Caco-2 (cell line): Measurements from ENCODE around the gene PNRC2. TPM values are rescaled to one million over a fixed set of nuclear protein-coding genes. Genes with fewer than 3 reads are reported as not detected.

Source experiments
- BruUV-seq: library from RNA; stranded (reverse); fragments of 400-500 nt; replicated peaks from 2 replicates; lab custom pipeline; 2021; lab: Mats Ljungman, UMichigan
- CTCF ChIA-PET: fragments of 300-600 bp; sonication (Branson Sonifier 250); formaldehyde crosslinking; loops from one replicate; lab custom pipeline; 2022; ENCODE audit warnings: antibody characterized with exemption; lab: Charles Lee
- POLR2A ChIA-PET: fragments of 300-600 bp; sonication (Branson Sonifier 250); formaldehyde crosslinking; loops from one replicate; lab custom pipeline; 2022; ENCODE audit warnings: antibody characterized with exemption; lab: Charles Lee
- DNase-seq, 2 experiments: peaks; one replicate each; pipeline versions ENCODE4 v3.0.0 to v3.0.0-alpha.2; 2020 to 2022
- H3K27me3 ChIP-seq: replicated peaks from 2 replicates; pipeline ENCODE4 v1.6.0; 2011; ENCODE audit warnings: low read length; ENCODE audit not compliant: control insufficient read depth, insufficient read depth
- H3K36me3 ChIP-seq: 2 replicates; pipeline ENCODE4 v1.5.1; 2011; ENCODE audit warnings: low read length; ENCODE audit not compliant: control insufficient read depth, insufficient read depth
- H3K4me1 ChIP-seq: fragments of 250-450 bp; sonication (Bioruptor Pico); 2 replicates; pipeline ENCODE4 v1.5.1; 2020; ENCODE audit warnings: mild to moderate bottlenecking
- H3K4me3 ChIP-seq: 2 replicates; pipeline ENCODE4 v1.5.1; 2011; ENCODE audit warnings: low read depth, mild to moderate bottlenecking, control low read depth, low read length
- H3K9me3 ChIP-seq: fragments of 250-450 bp; sonication (Bioruptor Pico); 2 replicates; pipeline ENCODE4 v1.5.1; 2020; ENCODE audit warnings: mild to moderate bottlenecking, moderate library complexity
- H3K27ac Mint-ChIP-seq: one replicate; pipeline ENCODE4 v1.8.0; 2022; ENCODE audit warnings: mixed read lengths; ENCODE audit not compliant: unreplicated experiment
- H3K27me3 Mint-ChIP-seq: one replicate; pipeline ENCODE4 v1.8.0; 2022; ENCODE audit warnings: mixed read lengths; ENCODE audit not compliant: insufficient read depth, unreplicated experiment
- H3K36me3 Mint-ChIP-seq: one replicate; pipeline ENCODE4 v1.8.0; 2022; ENCODE audit warnings: mild to moderate bottlenecking, mixed read lengths; ENCODE audit not compliant: insufficient read depth, unreplicated experiment
- H3K4me1 Mint-ChIP-seq: one replicate; pipeline ENCODE4 v1.8.0; 2022; ENCODE audit warnings: low read depth, mixed read lengths; ENCODE audit not compliant: unreplicated experiment
- H3K4me3 Mint-ChIP-seq: one replicate; pipeline ENCODE4 v1.8.0; 2022; ENCODE audit warnings: mild to moderate bottlenecking, moderate library complexity, mixed read lengths; ENCODE audit not compliant: unreplicated experiment
- H3K9me3 Mint-ChIP-seq: one replicate; pipeline ENCODE4 v1.8.0; 2022; ENCODE audit warnings: mixed read lengths; ENCODE audit not compliant: unreplicated experiment
- CTCF ChIP-seq, 2 experiments: fragments of 200-600 bp in 1 of 2; IDR thresholded peaks; 1 replicate in 1 of 2; 2 replicates in 1 of 2; pipeline versions ENCODE4 v1.5.1 to v1.8.0; 2011 to 2022; ENCODE audit warnings: antibody characterized with exemption in 1 of 2, control low read depth in 1 of 2, inconsistent platforms in 1 of 2, low read depth in 1 of 2, low read length in 1 of 2, mild to moderate bottlenecking in 1 of 2, moderate library complexity in 1 of 2; ENCODE audit not compliant: insufficient read depth in 1 of 2, severe bottlenecking in 1 of 2, unreplicated experiment in 1 of 2
- intact Hi-C: fragments of 100-400 bp; cut with micrococcal nuclease; formaldehyde crosslinking; loops from one replicate; pipeline ENCODE4 v1.10.0; 2022; ENCODE audit not compliant: unreplicated experiment
- total RNA-seq: library from RNA; stranded (reverse); gene quantifications from 2 replicates; pipeline ENCODE4 v1.2.3, GENCODE V29; 2022

PNRC2 gene
- total RNA-seq, 1 experiment from 2014 or later: 89.8 TPM

DNA sequence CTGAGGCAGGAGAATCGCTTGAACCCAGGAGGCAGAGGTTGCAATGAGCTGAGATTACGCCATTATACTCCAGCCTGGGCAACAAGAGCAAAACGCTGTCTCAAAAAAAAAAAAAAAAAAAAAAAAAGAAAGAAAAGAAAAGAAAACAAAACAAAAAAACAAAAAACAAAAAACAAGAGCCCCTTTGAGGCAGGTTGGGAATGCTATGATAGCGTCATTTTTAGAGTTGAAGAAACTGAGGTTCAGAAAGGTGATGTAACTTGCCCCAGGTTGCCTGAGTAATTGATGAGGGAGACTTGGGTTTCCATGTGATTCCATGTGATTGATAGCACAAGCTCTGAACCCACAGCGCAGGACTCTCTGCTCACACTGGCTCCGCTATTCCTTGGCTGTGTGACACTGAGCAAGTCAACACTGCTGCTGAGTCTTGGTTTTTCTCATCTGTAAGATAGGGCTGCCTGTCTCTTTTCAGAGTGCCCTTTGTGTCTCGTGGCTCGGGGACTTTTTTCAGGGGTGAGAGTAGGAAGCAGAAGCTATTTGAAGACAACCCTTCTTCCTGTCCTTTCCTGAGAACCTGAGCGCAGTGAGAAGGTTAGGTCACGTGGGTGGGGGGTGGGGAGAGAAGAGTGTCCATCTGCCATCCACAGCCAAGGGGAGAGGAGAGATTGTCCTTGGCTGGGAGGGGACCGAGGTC, 48.9 kb upstream of the PNRC2 start:
- no peaks in the 10 kb centered on the region for H3K36me3 ChIP-seq
- H3K27me3 ChIP-seq: no peaks in the 10 kb centered on the region
- Mint-ChIP-seq H3K27ac (no peak overlapping the region), H3K9me3 (no peaks in the 10 kb centered on the region), H3K36me3 (no peaks in the 10 kb centered on the region), H3K4me1 (no peaks in the 10 kb centered on the region), H3K4me3 (no peak overlapping the region), H3K27me3 (no peaks in the 10 kb centered on the region)
- ChIA-PET CTCF (no interaction called here), POLR2A (interaction anchor here (0.6 kb wide), 1 partner anchor 14 kb away, joined by 3 read pairs; no protein-coding TSS in a partner anchor)
- no peak for TF ChIP-seq CTCF (IDR thresholded peaks at IDR 0.05; ENCODE audit: insufficient read depth in 1 of 2, low read depth in 1 of 2, low read length in 1 of 2, severe bottlenecking in 1 of 2, unreplicated experiment in 1 of 2)
- intact Hi-C loops: no loop called here
- H3K4me1 ChIP-seq: no peaks in the 10 kb centered on the region
- no peak for DNase-seq
- H3K9me3 ChIP-seq: no peaks in the 10 kb centered on the region
- no peak overlapping the region for H3K4me3 ChIP-seq
- no TSS peak for BruUV-seq

DNA sequence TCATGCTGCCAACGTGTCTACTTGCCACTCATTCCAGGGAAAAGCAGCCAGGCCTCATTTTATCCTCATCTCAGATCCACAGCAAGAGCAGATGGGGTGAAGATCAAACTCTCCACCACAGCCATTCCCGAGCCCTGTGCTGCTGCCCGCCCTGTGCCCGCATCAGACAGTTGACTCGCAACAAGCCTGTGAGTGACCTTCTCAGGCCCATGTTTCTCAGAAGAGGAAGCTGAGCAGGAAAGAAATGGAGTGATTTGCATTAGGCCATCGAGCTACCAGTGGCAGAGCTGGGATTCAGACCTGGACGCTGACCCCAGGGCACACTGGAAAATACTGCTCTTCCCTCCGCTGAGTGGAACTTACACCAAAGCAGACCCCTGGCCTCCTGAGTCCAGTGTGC, 47.7 kb upstream of the PNRC2 start:
- H3K4me3 ChIP-seq: no peak overlapping the region
- H3K27me3 Mint-ChIP-seq: no peaks in the 10 kb centered on the region
- no peaks in the 10 kb centered on the region for H3K9me3 ChIP-seq
- ChIA-PET POLR2A (no interaction called here), CTCF (no interaction called here)
- DNase-seq: no peak
- no peaks in the 10 kb centered on the region for H3K9me3 Mint-ChIP-seq
- intact Hi-C loops: no loop called here
- H3K36me3 ChIP-seq: no peaks in the 10 kb centered on the region
- 0 out of 2 replicates have a peak, but pooled peaks cover 4% of the 10 kb centered on the region for H3K4me1 ChIP-seq
- H3K27ac Mint-ChIP-seq: no peak overlapping the region
- no peak for TF ChIP-seq CTCF (IDR thresholded peaks at IDR 0.05; ENCODE audit: insufficient read depth in 1 of 2, low read depth in 1 of 2, low read length in 1 of 2, severe bottlenecking in 1 of 2, unreplicated experiment in 1 of 2)
- H3K4me3 Mint-ChIP-seq: no peak overlapping the region
- H3K36me3 Mint-ChIP-seq: no peaks in the 10 kb centered on the region
- no TSS peak for BruUV-seq
- no peaks in the 10 kb centered on the region for H3K27me3 ChIP-seq
- H3K4me1 Mint-ChIP-seq: no peaks in the 10 kb centered on the region

- BruUV-seq: no TSS peak
- H3K4me1 ChIP-seq: 0 out of 2 replicates have a peak, but pooled peaks cover 4% of the 10 kb centered on the region
- no peaks in the 10 kb centered on the region for H3K36me3 ChIP-seq
- no peak for TF ChIP-seq CTCF (IDR thresholded peaks at IDR 0.05; ENCODE audit: insufficient read depth in 1 of 2, low read depth in 1 of 2, low read length in 1 of 2, severe bottlenecking in 1 of 2, unreplicated experiment in 1 of 2)
- no peaks in the 10 kb centered on the region for H3K9me3 ChIP-seq
- no peak within 1 kb of the TSS for H3K4me3 ChIP-seq
- Mint-ChIP-seq H3K4me1 (no peaks in the 10 kb centered on the region), H3K4me3 (no peak within 1 kb of the TSS), H3K9me3 (no peaks in the 10 kb centered on the region), H3K27me3 (no peaks in the 10 kb centered on the region), H3K36me3 (no peaks in the 10 kb centered on the region), H3K27ac (no peak within 1 kb of the TSS)
- POLR2A ChIA-PET: no interaction called here
- CTCF ChIA-PET: no interaction called here
- DNase-seq: no peak
- H3K27me3 ChIP-seq: no peaks in the 10 kb centered on the region
- intact Hi-C loops: no loop called here
These were observed 46.3 kb upstream of the PNRC2 start, which contains the start of gene CNR2 for GRCh38 chr1:23913212-23913880. Gene CNR2 (minus strand): TSS chr1:23913362. CDS start chr1:23875617, 37,745 bp downstream.
